Gastrocnemius medialis (tissue), 4 donors: ENCODE results near the gene KRTAP10-7. TPM values are rescaled to one million over a fixed set of nuclear protein-coding genes. Genes with fewer than 3 reads are reported as not detected.

Source experiments
- ATAC-seq, 2 donors: fragments of 150-250 bp; one replicate each; pipeline ENCODE4 v1.9.1; 2016
- DNase-seq, 2 donors: peaks; one replicate each; pipeline ENCODE4 v3.0.0-alpha.2; 2019
- H3K27ac ChIP-seq, 4 donors: fragments of 200-600 bp; sonication (generic); 1 replicate in 1 of 4; 2 replicates in 3 of 4; pipeline ENCODE4 v1.5.1; 2016 to 2018; ENCODE audit warnings: mild to moderate bottlenecking in 2 of 4, moderate library complexity in 1 of 4
- H3K27me3 ChIP-seq, 3 donors: fragments of 200-600 bp; sonication (generic) in 2 of 3; 1 replicate in 1 of 3; 2 replicates in 2 of 3; pipeline versions ENCODE4 v1.5.1 to v1.6.0; 2016 to 2019; ENCODE audit warnings: mild to moderate bottlenecking in 1 of 3, moderate library complexity in 1 of 3
- H3K36me3 ChIP-seq, 2 donors: fragments of 200-600 bp; sonication (generic) in 1 of 2; one replicate each; pipeline ENCODE4 v1.5.1; 2017 to 2018
- H3K4me1 ChIP-seq, 2 donors: fragments of 200-600 bp; sonication (generic) in 1 of 2; one replicate each; pipeline ENCODE4 v1.5.1; 2016 to 2017; ENCODE audit warnings: mild to moderate bottlenecking in 2 of 2
- H3K4me3 ChIP-seq, 4 donors: fragments of 200-600 bp; sonication (generic) in 3 of 4; 1 replicate in 1 of 4; 2 replicates in 3 of 4; pipeline ENCODE4 v1.5.1; 2016 to 2019; ENCODE audit warnings: mild to moderate bottlenecking in 2 of 4
- H3K9me3 ChIP-seq, 3 donors: fragments of 200-600 bp; sonication (generic) in 2 of 3; 1 replicate in 1 of 3; 2 replicates in 2 of 3; pipeline ENCODE4 v1.5.1; 2016 to 2019
- POLR2A ChIP-seq, 2 donors: fragments of 450-650 bp; IDR thresholded peaks; one replicate each; pipeline ENCODE4 v1.6.1; 2017; ENCODE audit warnings: antibody characterized with exemption in 2 of 2, mild to moderate bottlenecking in 2 of 2, moderate library complexity in 2 of 2
- in situ Hi-C, 4 donors: fragments of 200-750 bp; cut with MboI; loops; one replicate each; pipeline versions ENCODE4 v1.15.0 to v1.8.0; 2017; ENCODE audit warnings: low sequenced_read_pairs in 4 of 4
- intact Hi-C: fragments of 100-400 bp; cut with DNase I; formaldehyde crosslinking; loops from one replicate; pipeline ENCODE4 v1.15.1; 2023; ENCODE audit warnings: low total_unique reads
- total RNA-seq, 4 donors: library from RNA; depleted of rRNA; stranded (reverse); fragments of >200 nt; gene quantifications; one replicate each; pipeline versions ENCODE4 v1.1.0 to v1.2.3, GENCODE V29; 2016
- TF ChIP-seq, protein P1 (sequence below), 5 experiments: fragments of 450-650 bp in 3 of 5; fragments of 200-600 bp in 2 of 5; sonication (generic) in 2 of 5; IDR thresholded peaks in 4 of 5; conservative IDR thresholded peaks in 1 of 5; 1 replicate in 4 of 5; 2 replicates in 1 of 5; pipeline ENCODE4 v1.5.1; 2016 to 2019; ENCODE audit warnings: antibody characterized with exemption in 5 of 5, mild to moderate bottlenecking in 3 of 5, moderate library complexity in 3 of 5

Gene KRTAP10-7
- total RNA-seq, 4 donors from 2014 or later: not detected

DNA sequence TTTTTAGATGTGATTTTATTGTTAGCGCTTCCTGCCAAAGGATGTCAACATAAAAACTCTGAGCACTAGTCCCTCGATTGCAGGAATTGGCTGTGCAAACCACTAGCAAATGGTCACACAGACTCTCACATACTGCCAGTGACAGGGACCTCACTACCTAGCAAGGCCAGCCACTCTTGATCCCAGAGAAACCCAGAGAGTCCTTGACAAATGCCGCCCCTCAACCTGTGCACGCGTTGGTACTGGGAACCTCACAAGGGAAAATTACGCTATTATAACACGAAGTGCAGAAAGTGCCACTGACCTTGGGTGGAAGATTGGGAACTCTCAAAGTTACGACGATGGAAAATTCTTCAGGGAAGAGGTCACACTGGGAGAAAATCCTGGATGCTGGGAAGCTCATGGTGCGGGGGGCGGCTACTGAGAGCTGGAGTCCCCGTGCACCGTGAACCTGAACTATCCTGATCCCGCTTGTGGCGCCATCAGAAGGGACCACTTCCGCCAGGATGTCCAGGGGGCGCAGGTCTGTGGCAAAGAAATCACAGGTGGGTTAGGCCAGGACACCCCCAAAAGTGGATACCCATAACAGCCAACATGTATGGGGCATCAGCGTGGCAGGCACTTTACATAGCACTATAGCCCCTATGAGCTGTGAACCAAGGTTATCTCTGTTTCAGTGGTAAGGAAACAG lies 32.8 kb upstream of the KRTAP10-7 start:
- H3K27me3 ChIP-seq: peaks cover 0 to 19% (median 0%) of the 10 kb centered on the region in 3 donors
- no peak for ATAC-seq
- H3K4me3 ChIP-seq: no peak overlapping the region
- DNase-seq: no peak
- H3K36me3 ChIP-seq: no peaks in the 10 kb centered on the region
- no peaks in the 10 kb centered on the region for H3K4me1 ChIP-seq
- in situ Hi-C loops: no loop called here
- no peak overlapping the region for H3K27ac ChIP-seq
- peaks cover 0 to 7% (median 0%) of the 10 kb centered on the region in 3 donors for H3K9me3 ChIP-seq
- no peak for TF ChIP-seq POLR2A (IDR thresholded peaks at IDR 0.05)
- intact Hi-C loops: no loop called here

DNA sequence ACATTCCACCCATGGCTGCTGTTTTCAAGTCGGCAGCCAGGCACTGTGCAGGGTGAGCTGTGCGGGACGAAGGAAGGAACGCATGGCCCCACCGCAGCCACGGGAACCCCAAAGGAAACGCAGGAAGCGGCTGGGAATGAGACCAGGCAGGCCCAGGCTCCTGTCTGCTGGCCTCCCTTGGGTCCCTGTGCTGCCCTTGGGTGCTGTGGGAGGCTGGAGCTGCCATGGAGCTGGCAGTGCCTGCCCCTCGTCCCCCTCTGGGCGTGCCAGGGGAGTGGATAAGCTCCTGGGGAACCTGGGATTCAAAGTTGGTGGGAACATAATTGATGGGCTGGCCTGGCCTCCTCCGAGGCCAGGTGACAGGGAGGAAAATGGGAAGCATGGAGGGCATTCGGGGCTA lies 32.1 kb upstream of the KRTAP10-7 start:
- no peak for ATAC-seq
- intact Hi-C loops: no loop called here
- no peak for TF ChIP-seq POLR2A (IDR thresholded peaks at IDR 0.05)
- TF ChIP-seq, protein P1, sequence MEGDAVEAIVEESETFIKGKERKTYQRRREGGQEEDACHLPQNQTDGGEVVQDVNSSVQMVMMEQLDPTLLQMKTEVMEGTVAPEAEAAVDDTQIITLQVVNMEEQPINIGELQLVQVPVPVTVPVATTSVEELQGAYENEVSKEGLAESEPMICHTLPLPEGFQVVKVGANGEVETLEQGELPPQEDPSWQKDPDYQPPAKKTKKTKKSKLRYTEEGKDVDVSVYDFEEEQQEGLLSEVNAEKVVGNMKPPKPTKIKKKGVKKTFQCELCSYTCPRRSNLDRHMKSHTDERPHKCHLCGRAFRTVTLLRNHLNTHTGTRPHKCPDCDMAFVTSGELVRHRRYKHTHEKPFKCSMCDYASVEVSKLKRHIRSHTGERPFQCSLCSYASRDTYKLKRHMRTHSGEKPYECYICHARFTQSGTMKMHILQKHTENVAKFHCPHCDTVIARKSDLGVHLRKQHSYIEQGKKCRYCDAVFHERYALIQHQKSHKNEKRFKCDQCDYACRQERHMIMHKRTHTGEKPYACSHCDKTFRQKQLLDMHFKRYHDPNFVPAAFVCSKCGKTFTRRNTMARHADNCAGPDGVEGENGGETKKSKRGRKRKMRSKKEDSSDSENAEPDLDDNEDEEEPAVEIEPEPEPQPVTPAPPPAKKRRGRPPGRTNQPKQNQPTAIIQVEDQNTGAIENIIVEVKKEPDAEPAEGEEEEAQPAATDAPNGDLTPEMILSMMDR (IDR thresholded peaks at IDR 0.05 in 4 of 5, conservative IDR thresholded peaks at IDR 0.05 in 1 of 5): no peak

DNA sequence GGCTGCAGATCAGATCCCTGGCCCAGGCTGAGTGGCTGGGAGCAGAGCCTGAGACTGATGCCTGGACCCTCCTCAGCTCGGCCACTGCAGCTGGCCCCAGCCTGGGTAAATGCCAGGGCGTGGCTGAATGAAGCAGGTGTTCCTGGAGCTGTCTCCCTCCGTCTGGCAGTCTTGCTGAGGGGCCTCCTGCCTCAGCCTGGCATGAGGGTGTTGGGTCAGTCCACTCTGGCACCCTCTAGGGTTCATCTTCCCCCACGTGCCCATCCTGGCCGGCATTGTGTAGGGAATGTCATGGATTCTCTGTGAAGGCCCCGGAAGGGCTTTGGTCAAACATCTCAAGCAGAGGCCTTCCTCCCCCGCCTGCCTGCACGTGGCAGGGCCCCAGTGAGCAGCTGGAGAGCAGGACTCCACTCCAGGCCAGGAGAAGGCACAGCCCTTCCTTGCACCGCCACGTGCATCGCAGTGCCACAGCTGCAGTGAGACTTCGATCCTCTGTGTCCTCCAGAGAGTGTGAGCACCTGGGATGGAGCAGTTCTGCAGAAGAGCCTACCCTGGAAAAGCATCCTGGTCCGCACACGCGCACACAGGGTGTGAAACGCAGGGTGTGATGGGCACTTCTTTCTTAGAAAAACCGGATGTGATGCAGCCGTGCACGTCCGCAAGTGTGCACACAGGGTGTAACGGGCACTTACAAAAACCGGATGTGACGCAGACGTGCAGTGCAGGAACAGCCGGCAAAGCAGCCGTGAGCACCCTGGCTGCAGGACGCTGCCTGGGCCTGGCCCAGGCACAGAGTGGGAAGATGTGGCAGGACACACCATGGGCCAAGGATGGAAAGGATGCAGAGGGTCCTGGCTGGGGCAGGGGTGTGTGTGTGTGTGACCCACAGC lies 31.5 kb upstream of the KRTAP10-7 start:
- in situ Hi-C loops (no loop called here), intact Hi-C loops (no loop called here)
- Histone ChIP-seq H3K4me1 (no peaks in the 10 kb centered on the region), H3K9me3 (peaks cover 0 to 7% (median 0%) of the 10 kb centered on the region in 3 donors), H3K36me3 (no peaks in the 10 kb centered on the region), H3K27me3 (peaks cover 0 to 19% (median 2%) of the 10 kb centered on the region in 3 donors), H3K4me3 (no peak overlapping the region), H3K27ac (no peak overlapping the region)
- TF ChIP-seq POLR2A (IDR thresholded peaks at IDR 0.05): no peak
- TF ChIP-seq, protein P1 (IDR thresholded peaks at IDR 0.05 in 4 of 5, conservative IDR thresholded peaks at IDR 0.05 in 1 of 5): no peak
- ATAC-seq (no peak), DNase-seq (no peak)

More for the DNA sequence above, 32.1 kb upstream of the KRTAP10-7 start:
- peaks cover 0 to 19% (median 1%) of the 10 kb centered on the region in 3 donors for H3K27me3 ChIP-seq
- no peak overlapping the region for H3K4me3 ChIP-seq
- DNase-seq: no peak
- H3K27ac ChIP-seq: no peak overlapping the region
- no peaks in the 10 kb centered on the region for H3K36me3 ChIP-seq
- H3K9me3 ChIP-seq: peaks cover 0 to 7% (median 0%) of the 10 kb centered on the region in 3 donors
- H3K4me1 ChIP-seq: no peaks in the 10 kb centered on the region
- in situ Hi-C loops: no loop called here

DNA sequence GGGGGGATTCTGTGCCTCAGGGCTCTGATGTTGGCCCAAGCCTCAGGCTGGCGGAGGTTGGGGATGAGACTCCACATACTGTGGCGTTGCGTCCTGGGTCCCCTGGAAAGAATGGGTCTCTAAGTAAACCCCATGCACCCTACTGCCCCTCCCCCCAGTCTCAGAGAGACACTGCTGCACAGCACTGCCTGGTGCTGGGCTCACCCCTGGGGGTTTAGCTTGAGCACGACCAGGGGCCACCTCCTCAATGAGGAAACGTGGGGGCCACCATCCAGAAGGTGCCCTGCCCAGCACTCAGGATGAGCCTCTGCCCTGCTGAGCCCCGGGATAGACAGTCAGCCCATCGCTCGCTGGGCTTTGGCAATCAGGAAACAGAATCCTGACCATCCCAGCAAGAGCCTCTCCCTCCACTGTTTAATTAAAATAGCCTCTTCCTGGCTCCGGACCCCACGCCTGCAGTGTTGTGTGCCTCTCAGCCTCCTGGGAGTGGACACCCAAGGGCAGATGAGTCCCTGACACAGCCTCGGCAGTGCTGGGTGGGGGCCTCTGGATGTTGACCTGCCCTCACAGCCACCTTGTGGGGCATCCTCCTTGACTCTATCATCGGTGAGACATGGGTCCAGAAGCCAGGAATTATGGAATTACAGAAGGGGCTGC lies 30.4 kb upstream of the KRTAP10-7 start:
- H3K27ac ChIP-seq: no peak overlapping the region
- in situ Hi-C loops: no loop called here
- ATAC-seq: no peak
- no peaks in the 10 kb centered on the region for H3K36me3 ChIP-seq
- no peaks in the 10 kb centered on the region for H3K4me1 ChIP-seq
- H3K9me3 ChIP-seq: no peaks in the 10 kb centered on the region
- intact Hi-C loops: no loop called here
- peaks cover 0 to 23% (median 2%) of the 10 kb centered on the region in 3 donors for H3K27me3 ChIP-seq
- TF ChIP-seq POLR2A (IDR thresholded peaks at IDR 0.05): no peak
- TF ChIP-seq, protein P1 (IDR thresholded peaks at IDR 0.05 in 4 of 5, conservative IDR thresholded peaks at IDR 0.05 in 1 of 5): no peak
- no peak for DNase-seq
- H3K4me3 ChIP-seq: no peak overlapping the region
